ENCODE data around the gene MZT1. TPM values are rescaled to one million over a fixed set of nuclear protein-coding genes. Genes with fewer than 3 reads are reported as not detected.

The MZT1 gene, protein sequence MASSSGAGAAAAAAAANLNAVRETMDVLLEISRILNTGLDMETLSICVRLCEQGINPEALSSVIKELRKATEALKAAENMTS
- 4.6 to 15.3 TPM (median 12.0 TPM) in 5 replicates for total RNA-seq (2022; extraction: Qiagen RNA extraction; ENCODE audit: low read depth)

DNA sequence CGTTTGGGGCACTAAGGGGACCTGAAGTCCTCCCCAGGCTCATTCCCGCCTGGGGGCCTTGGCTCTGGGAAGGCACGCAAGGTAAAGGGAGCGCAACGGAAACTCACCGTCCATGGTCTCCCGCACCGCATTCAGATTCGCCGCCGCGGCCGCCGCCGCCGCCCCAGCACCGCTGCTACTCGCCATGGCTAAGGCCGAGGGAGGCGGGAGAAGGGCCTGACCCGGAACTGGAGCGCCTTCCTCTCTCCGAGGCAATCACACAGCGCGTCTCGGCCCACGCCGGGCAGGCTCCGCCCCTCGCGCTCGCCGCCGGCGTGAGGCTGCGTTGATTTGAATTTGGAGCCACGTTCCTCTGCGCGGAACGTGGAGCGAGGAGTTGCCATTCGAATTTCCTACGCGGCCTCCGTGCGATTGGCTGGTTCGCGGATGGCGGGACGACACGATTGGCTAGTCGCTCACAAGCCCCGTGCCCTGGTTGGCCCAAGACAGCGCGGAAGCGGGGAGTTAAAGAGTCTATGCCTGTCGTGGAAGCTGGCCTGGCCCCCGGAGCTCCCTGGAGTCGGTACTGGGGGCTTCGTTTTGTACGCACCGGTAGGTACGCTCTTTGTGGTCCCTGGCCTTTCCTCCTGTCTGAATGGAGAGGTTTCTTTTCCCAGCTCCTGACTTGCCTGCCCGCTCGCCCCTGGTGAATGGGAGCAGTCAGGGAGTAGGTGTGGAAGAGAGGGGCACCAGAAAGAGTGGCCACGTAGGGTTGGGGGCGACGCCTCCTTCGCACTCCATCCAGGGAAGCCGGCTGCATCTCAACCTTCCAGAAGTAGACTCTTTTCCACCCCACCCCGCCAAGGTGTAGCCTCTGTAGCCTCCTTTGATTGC lies at the start of gene MZT1, which contains the start of gene BORA:
Gene MZT1 (minus strand): TSS at position 213 of the 873 bp plus-strand sequence. CDS start 27 bp downstream, at position 186.
Gene BORA (plus strand): TSS at position 507 of the 873 bp plus-strand sequence. CDS start 1,018 bp downstream, outside the sequence.

Other genes with a start within 250 kb of the MZT1 start
- 7.4 to 9.9 TPM (median 7.9 TPM) in 5 replicates for gene BORA, start 294 bp upstream of the MZT1 start, total RNA-seq (2022; extraction: Qiagen RNA extraction; ENCODE audit: low read depth)
- gene DIS3, start 54.3 kb upstream of the MZT1 start, total RNA-seq (2022; extraction: Qiagen RNA extraction; ENCODE audit: low read depth): 12.2 to 22.6 TPM (median 20.3 TPM) in 5 replicates
- gene PIBF1, start 54.5 kb upstream of the MZT1 start, total RNA-seq (2022; extraction: Qiagen RNA extraction; ENCODE audit: low read depth): 2.7 to 5.8 TPM (median 5.4 TPM) in 5 replicates

Data from A549 treated with RU486 at 1 μM for 4 hours (cell line).